Dendritic cell treated with granulocyte-macrophage colony-stimulating factor and Interleukin-4, amounts not matched to agents 40 ng/mL and 50 ng/mL, for 4 days (primary cell): ENCODE measurements around the gene SPDL1.
"Not testable (repeated sequence)": the region's sequence is repeated elsewhere in the genome, so short reads cannot be mapped to it uniquely, and the experiment has no call there.

Source experiments
- H3K27ac Mint-ChIP-seq: one replicate; pipeline ENCODE4 v1.8.0; 2022; ENCODE audit warnings: mild to moderate bottlenecking, mixed read lengths
- H3K27me3 Mint-ChIP-seq: one replicate; pipeline ENCODE4 v1.8.0; 2022; ENCODE audit warnings: mild to moderate bottlenecking, mixed read lengths
- H3K36me3 Mint-ChIP-seq: one replicate; pipeline ENCODE4 v1.8.0; 2022; ENCODE audit warnings: low read depth, mixed read lengths
- H3K4me1 Mint-ChIP-seq: one replicate; pipeline ENCODE4 v1.8.0; 2022; ENCODE audit warnings: low read depth, mixed read lengths
- H3K4me3 Mint-ChIP-seq: one replicate; pipeline ENCODE4 v1.8.0; 2022; ENCODE audit warnings: mild to moderate bottlenecking, moderate library complexity, mixed read lengths
- H3K9me3 Mint-ChIP-seq: one replicate; pipeline ENCODE4 v1.8.0; 2022; ENCODE audit warnings: mixed read lengths
- intact Hi-C: fragments of 100-400 bp; cut with micrococcal nuclease; formaldehyde crosslinking; loops from one replicate; pipeline ENCODE4 v1.15.0; 2022

The SPDL1 gene

GRCh38 chr5:169584998-169585451 is 1.5 kb downstream of the SPDL1 start:
- intact Hi-C loops = loop anchor here (5.0 kb wide), 1 partner anchor 67 kb away; no protein-coding TSS in a partner anchor
- peaks cover 4% of the 10 kb centered on the region for H3K27me3 Mint-ChIP-seq
- H3K9me3 Mint-ChIP-seq = no peaks in the 10 kb centered on the region
- peaks cover 28% of the 10 kb centered on the region for H3K36me3 Mint-ChIP-seq
- H3K4me3 Mint-ChIP-seq = no peak overlapping the region
- H3K27ac Mint-ChIP-seq = no peak overlapping the region
- H3K4me1 Mint-ChIP-seq = peaks cover 10% of the 10 kb centered on the region

- H3K36me3 Mint-ChIP-seq = peaks cover 52% of the 10 kb centered on the region
- no peak overlapping the region for H3K27ac Mint-ChIP-seq
- H3K27me3 Mint-ChIP-seq = no peaks in the 10 kb centered on the region
- no peaks in the 10 kb centered on the region for H3K9me3 Mint-ChIP-seq
- no peaks in the 10 kb centered on the region for H3K4me1 Mint-ChIP-seq
- no peak overlapping the region for H3K4me3 Mint-ChIP-seq
- intact Hi-C loops = no loop called here
Measured at GRCh38 chr5:169590602-169591001, 7.0 kb downstream of the SPDL1 start.

GRCh38 chr5:169591636-169592035 is 8.1 kb downstream of the SPDL1 start:
- no peak overlapping the region for H3K27ac Mint-ChIP-seq
- no peaks in the 10 kb centered on the region for H3K4me1 Mint-ChIP-seq
- no peaks in the 10 kb centered on the region for H3K9me3 Mint-ChIP-seq
- H3K36me3 Mint-ChIP-seq = peaks cover 52% of the 10 kb centered on the region
- H3K27me3 Mint-ChIP-seq = no peaks in the 10 kb centered on the region
- intact Hi-C loops = no loop called here
- no peak overlapping the region for H3K4me3 Mint-ChIP-seq

GRCh38 chr5:169592937-169593650 is 9.5 kb downstream of the SPDL1 start:
- Mint-ChIP-seq H3K27ac (no peak overlapping the region), H3K27me3 (no peaks in the 10 kb centered on the region), H3K4me1 (no peaks in the 10 kb centered on the region), H3K9me3 (no peaks in the 10 kb centered on the region), H3K4me3 (no peak overlapping the region), H3K36me3 (peaks cover 52% of the 10 kb centered on the region)
- intact Hi-C loops = no loop called here

GRCh38 chr5:169595172-169595820 is 11.7 kb downstream of the SPDL1 start:
- Mint-ChIP-seq H3K4me3 (no peak overlapping the region), H3K27me3 (no peaks in the 10 kb centered on the region), H3K27ac (no peak overlapping the region), H3K36me3 (peaks cover 37% of the 10 kb centered on the region), H3K9me3 (no peaks in the 10 kb centered on the region), H3K4me1 (no peaks in the 10 kb centered on the region)
- intact Hi-C loops = no loop called here

GRCh38 chr5:169599451-169599850 is 15.9 kb downstream of the SPDL1 start:
- Mint-ChIP-seq H3K4me1 (no peaks in the 10 kb centered on the region), H3K27me3 (no peaks in the 10 kb centered on the region), H3K27ac (no peak overlapping the region), H3K9me3 (no peaks in the 10 kb centered on the region), H3K36me3 (peaks cover 23% of the 10 kb centered on the region), H3K4me3 (no peak overlapping the region)
- intact Hi-C loops = no loop called here

- peaks cover 22% of the 10 kb centered on the region for H3K36me3 Mint-ChIP-seq
- no peak overlapping the region for H3K4me3 Mint-ChIP-seq
- no peaks in the 10 kb centered on the region for H3K9me3 Mint-ChIP-seq
- no peak overlapping the region for H3K27ac Mint-ChIP-seq
- peaks cover 6% of the 10 kb centered on the region for H3K4me1 Mint-ChIP-seq
- intact Hi-C loops = no loop called here
- H3K27me3 Mint-ChIP-seq = no peaks in the 10 kb centered on the region
Measured at GRCh38 chr5:169602535-169602934, 19.0 kb downstream of the SPDL1 start.

GRCh38 chr5:169606279-169606678 is 22.7 kb downstream of the SPDL1 start:
- peaks cover 11% of the 10 kb centered on the region for H3K36me3 Mint-ChIP-seq
- intact Hi-C loops = no loop called here
- no peak overlapping the region for H3K4me3 Mint-ChIP-seq
- peak overlapping the region; percentile 4 for H3K27ac Mint-ChIP-seq
- peaks cover 6% of the 10 kb centered on the region for H3K4me1 Mint-ChIP-seq
- peaks cover 10% of the 10 kb centered on the region for H3K9me3 Mint-ChIP-seq
- peaks cover 4% of the 10 kb centered on the region for H3K27me3 Mint-ChIP-seq

- intact Hi-C loops = no loop called here
- peaks cover 6% of the 10 kb centered on the region for H3K27me3 Mint-ChIP-seq
- peaks cover 26% of the 10 kb centered on the region for H3K9me3 Mint-ChIP-seq
- no peaks in the 10 kb centered on the region for H3K36me3 Mint-ChIP-seq
- peaks cover 6% of the 10 kb centered on the region for H3K4me1 Mint-ChIP-seq
- no peak overlapping the region for H3K4me3 Mint-ChIP-seq
- H3K27ac Mint-ChIP-seq = no peak overlapping the region
Measured at GRCh38 chr5:169607882-169608281, 24.3 kb downstream of the SPDL1 start.

- Mint-ChIP-seq H3K27ac (no peak overlapping the region), H3K36me3 (no peaks in the 10 kb centered on the region), H3K4me1 (peaks cover 6% of the 10 kb centered on the region), H3K4me3 (no peak overlapping the region), H3K9me3 (peaks cover 30% of the 10 kb centered on the region), H3K27me3 (peaks cover 9% of the 10 kb centered on the region)
- intact Hi-C loops = no loop called here
Measured at GRCh38 chr5:169609716-169610115, 26.1 kb downstream of the SPDL1 start.

- Mint-ChIP-seq H3K27ac (no peak overlapping the region), H3K4me1 (peaks cover 6% of the 10 kb centered on the region), H3K4me3 (no peak overlapping the region), H3K27me3 (peaks cover 9% of the 10 kb centered on the region), H3K9me3 (peaks cover 30% of the 10 kb centered on the region), H3K36me3 (no peaks in the 10 kb centered on the region)
- intact Hi-C loops = no loop called here
Measured at GRCh38 chr5:169610606-169611005, 27.0 kb downstream of the SPDL1 start.

- H3K4me1 Mint-ChIP-seq = no peaks in the 10 kb centered on the region
- intact Hi-C loops = no loop called here
- peaks cover 9% of the 10 kb centered on the region for H3K27me3 Mint-ChIP-seq
- H3K36me3 Mint-ChIP-seq = no peaks in the 10 kb centered on the region
- peaks cover 37% of the 10 kb centered on the region for H3K9me3 Mint-ChIP-seq
- H3K4me3 Mint-ChIP-seq = no peak overlapping the region
- no peak overlapping the region for H3K27ac Mint-ChIP-seq
Measured at GRCh38 chr5:169615561-169615960, 32.0 kb downstream of the SPDL1 start.

- intact Hi-C loops, H3K36me3 Mint-ChIP-seq, H3K4me3 Mint-ChIP-seq, H3K27ac Mint-ChIP-seq, H3K4me1 Mint-ChIP-seq, H3K27me3 Mint-ChIP-seq: not testable (repeated sequence)
- peaks cover 12% of the 10 kb centered on the region for H3K9me3 Mint-ChIP-seq
Measured at GRCh38 chr5:169624307-169624706, 40.7 kb downstream of the SPDL1 start.

- Mint-ChIP-seq H3K4me1 (no peaks in the 10 kb centered on the region), H3K36me3 (no peaks in the 10 kb centered on the region), H3K4me3 (no peak overlapping the region), H3K27ac (no peak overlapping the region), H3K27me3 (no peaks in the 10 kb centered on the region), H3K9me3 (peaks cover 8% of the 10 kb centered on the region)
- intact Hi-C loops = no loop called here
Measured at GRCh38 chr5:169626779-169627178, 43.2 kb downstream of the SPDL1 start.
